Right hindlimb (tissue), 1 donor: ENCODE results near the gene SLC44A1.
"Not testable (repeated sequence)": the region's sequence is repeated elsewhere in the genome, so short reads cannot be mapped to it uniquely, and the experiment has no call there.

Experiments used
- DNase-seq: peaks from one replicate; pipeline ENCODE4 v3.0.0-alpha.2; 2018

The SLC44A1 gene

DNA sequence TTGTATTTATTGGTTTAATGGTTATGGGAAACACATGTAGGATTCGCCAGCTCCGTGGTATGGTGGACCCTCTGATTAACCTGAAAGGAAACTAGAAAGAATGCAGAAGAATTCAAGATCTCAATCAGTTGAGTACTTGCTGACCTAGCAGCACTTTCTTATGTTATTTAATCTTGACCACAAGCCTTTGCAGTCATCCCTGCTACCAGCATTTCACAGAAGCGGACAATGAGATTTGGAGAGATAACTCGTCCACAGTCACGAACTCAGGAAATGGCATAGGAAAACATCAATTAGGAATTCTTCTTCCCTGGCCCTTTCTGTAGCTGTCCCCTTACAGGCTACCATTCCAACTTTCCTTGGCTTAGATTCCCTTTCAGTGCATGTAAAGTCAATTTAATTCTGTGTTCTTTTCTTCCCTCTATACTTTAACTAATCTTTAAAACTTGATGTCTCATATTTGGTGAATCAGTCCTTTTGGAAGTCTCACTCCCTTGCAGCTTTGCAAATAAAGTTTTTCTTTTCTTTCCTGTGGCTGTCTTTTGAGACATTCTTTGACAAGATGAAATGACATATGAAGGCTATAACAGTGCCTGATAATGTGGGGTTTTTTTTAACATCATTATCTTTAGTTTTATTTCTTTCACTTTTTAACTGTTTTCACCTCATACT is 1.3 kb upstream of the SLC44A1 start:
- no peak for DNase-seq

DNA sequence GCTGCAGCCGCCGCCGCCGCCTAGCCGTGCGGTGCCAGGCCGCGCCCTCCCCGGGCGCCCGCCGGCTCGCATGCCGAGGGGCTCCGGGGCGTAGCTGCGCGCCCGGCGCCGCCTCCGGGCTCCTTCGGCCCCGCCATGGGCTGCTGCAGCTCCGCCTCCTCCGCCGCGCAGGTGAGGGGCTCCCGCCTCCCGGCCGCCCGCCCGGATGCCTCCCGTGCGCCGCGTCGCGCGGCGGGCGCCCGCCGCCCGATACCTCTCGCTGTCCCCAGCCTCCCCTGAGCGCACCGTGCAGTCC is 230 bp downstream of the SLC44A1 start:
- no peak for DNase-seq

DNA sequence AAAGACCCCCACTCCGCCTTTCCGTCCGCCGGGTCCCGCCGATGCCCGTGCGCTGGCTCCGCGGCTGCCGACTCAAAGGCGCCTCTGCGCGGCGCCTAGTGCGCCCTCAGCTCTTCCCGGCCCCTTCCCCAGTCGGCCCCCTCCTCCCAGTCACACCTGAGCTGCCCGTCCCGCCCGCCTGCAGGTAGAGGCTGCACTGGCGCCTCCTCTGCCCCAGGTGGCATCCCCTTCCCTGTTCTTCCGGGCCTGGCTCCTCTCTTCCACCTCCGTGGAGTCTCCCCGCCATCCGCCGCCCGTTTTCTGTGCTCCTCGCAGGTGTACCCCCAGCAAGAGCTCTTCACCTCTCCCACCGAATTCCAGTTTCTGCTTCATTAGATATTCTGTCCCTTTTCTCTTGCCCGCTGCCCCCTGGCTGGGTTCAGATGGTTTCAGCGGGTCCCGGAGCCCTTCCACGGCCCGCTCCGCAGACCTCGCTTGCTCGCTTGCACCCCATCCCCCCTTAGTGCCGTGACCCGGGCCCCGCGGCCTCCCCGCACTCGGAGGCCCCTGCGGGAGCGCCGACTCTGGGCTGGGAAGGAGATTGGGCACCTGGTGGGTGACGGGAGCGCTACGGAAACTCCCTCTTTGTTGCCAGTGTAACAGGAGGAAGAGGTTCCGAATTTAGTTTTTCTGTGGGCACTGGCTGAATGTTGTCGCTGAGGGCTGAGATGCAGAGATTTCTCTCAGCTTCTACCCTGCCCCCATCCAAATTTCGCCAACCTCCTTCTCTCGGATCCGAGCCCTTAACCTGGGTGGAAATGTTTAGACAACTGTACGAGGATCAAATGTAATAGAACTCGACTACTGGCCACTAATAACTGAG is 809 bp downstream of the SLC44A1 start:
- peak; percentile 54 for DNase-seq

DNA sequence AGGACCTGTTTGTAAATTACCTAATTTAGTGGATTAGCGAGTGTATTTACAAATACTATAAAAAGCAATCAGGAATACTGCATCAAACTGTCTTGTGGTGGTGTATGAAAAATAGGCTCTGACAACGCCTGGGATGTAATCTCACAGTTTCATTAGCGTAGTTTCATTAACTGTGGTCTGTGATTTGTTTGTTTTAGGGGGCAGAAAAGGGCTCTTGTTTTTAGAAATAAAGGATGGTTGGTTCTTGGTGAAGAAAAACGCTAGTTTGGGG is 1.4 kb downstream of the SLC44A1 start:
- no peak for DNase-seq

DNA sequence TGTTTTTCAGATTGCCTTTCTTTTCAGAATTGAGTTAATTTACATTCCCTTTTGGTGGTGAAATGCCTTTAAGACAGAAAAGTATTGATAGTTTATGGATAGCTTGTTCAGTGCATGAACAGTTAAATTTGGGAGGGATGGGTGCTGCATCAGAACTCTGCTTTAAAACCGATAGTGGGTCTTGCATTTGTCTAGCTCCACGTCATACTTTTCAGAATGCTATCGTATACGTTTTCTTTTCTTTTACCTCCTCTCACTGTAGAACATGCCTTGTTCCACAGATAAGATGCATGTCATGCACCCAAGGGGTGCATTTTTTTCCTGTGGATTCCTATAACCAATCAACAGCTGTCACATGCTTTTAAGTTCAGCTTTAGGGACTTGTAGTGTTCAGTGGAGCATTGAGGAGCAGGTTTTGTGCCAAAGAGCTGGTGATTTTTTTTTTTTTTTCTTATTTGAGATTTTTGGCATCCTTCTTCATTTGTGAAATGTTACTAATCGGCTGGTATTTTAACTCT is 2.3 kb downstream of the SLC44A1 start:
- DNase-seq: no peak

DNA sequence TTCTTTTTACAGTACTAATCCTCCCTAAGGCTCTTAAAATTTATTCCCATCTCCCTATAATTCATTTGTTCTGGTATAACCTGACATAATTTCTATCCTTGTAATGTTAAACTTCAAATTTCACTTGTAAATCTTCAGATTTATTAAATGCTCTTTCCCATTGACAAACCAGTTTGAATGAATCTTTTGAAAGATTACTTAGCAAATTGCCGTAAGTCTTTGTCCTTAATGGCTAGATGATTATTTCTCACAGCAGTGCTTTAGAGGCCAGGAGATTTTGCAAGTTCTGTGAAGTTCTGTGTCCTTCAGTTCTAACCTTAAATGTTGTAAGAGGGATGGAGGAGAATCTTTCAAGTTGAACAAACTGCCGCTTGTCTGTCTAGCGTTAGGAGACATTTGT is 4.2 kb downstream of the SLC44A1 start:
- DNase-seq: no peak

DNA sequence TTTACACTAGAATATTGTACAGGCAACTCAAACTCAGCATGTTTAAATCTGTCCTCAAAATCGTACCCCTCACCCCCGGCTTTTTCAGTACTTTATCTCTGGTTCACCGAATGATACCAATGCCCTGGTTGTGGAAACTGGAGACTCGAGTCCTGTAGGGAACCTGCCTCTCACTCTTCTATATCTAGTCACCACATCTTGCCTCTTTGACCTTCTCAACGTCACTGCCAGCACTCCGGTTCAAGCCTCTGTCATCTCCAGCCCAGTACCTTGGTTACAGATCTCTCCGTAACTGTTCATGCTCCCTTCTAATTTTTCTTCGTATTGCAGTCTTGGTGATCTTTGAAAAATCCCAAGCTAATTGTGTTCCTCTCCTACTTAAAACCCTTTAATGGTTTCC is 6.7 kb downstream of the SLC44A1 start:
- DNase-seq: no peak

DNA sequence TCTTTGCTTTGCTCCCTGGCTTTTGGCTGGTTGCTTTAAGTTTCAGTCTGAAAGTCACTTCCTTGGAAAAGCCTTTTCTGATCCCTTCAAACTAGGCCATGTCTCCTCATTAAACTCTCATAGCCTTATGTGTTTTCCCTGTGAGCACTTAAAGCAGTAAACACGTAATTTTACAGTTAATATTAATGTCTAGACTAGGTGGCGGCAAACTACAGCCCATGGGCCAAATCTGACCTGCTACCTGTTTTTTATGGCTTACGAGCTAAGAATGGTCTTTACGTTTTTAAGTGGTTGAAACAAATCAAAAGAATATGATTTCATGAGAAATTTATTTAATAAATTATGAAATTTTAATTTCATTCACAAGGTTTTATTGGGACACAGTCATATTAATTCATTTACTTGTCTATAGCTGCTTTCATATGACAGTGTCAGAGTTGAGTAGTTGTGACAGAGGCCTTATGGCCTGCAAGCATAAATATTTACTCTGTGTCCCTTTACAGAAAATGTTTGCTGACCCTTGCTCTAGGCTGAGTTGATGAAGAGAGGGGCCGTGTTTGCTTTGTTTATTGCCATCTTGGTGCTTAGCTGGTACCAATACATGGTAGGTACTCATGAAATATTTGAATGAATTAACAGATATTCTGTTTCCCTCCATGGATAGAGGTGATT is 7.4 kb downstream of the SLC44A1 start:
- DNase-seq: no peak

DNA sequence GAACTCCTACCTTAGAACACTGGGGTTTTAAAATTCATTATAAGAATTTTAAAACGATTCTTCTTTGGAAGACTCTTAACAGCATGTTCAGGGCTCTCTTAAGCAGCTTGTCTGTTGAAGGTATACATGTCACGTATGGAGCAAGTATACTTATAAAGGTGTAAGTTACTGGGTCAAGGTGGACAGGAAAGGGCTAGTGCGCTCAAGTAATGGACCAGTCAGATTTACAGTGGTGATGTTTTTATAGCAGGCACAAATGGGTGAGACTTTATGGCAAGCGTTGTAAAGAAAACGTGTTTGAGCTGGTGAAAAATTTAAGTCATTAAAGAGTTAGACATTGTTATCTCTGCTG is 7.9 kb downstream of the SLC44A1 start:
- DNase-seq: no peak

DNA sequence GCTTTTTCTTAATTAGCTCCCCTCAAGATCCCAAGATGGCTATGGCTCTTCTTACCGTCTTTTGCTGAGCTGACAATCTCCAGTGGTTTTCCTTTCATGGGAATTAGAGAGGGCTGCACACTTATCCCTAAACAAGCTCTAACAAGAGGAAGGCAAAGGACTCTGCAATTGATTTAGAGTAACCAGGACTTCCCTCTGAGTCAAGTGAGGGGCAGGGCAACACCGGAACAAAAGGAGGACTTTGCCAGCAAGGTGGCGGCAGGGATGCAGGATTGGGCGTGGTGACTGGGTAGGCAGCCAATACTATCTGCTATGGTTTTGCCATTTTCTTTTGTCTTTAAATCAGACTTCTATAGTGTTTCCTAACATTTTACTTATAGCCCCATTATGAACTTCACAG is 9.8 kb downstream of the SLC44A1 start:
- no peak for DNase-seq

DNA sequence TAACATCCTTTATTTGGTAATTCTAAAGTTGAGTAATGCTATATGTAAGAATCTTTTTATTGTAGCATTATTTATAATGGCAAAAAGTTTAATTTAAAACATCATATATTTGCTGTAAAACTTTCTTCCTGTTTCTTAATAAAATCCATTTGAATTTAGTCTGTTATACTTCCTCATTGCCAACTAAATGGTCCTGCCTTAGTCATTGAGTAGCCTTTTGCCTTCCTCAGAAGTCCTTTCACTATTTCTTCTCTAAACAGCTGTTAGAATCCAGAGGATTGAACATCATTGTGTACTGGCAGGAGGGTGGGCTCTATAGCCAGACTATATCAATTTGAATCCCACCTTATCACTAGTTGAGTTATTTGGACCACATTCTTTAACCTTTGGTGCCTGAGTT is 11.0 kb downstream of the SLC44A1 start:
- no peak for DNase-seq

DNA sequence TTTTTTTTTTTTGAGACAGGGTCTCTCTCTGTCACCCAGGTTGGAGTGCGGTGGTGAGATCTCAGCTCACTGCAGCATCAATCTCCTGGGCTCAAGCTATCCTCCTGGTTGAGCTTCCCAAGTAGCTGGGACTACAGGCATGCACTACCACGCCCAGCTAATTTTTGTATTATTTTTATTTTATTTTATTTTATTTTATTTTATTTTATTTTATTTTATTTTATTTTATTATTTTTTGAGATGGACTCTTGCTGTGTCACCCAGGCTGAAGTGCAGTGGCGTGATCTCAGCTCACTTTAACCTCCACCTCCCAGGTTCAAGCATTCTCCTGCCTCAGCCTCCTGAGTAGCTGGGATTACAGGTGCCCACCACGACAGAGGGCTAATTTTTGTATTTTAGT is 12.1 kb downstream of the SLC44A1 start:
- DNase-seq: not testable (repeated sequence)

DNA sequence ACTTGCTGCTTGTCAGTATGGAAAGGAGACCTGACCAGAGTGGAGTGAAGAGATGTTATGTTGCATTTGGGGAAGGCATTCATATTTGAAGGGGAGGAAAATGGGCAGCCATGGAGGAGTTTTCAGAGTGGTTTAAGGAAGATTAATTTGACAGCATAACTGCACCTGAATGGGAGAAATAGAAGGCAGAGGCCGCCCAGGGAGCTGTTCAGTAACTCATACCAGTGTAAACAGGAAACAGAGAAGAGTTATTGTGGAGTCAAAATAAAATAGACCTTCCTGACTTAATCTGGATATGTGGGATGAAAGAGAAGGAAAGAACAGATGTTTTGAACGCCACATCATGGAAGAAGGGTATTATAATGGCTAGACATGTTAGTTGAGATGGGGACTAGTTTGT is 13.4 kb downstream of the SLC44A1 start:
- DNase-seq: no peak

DNA sequence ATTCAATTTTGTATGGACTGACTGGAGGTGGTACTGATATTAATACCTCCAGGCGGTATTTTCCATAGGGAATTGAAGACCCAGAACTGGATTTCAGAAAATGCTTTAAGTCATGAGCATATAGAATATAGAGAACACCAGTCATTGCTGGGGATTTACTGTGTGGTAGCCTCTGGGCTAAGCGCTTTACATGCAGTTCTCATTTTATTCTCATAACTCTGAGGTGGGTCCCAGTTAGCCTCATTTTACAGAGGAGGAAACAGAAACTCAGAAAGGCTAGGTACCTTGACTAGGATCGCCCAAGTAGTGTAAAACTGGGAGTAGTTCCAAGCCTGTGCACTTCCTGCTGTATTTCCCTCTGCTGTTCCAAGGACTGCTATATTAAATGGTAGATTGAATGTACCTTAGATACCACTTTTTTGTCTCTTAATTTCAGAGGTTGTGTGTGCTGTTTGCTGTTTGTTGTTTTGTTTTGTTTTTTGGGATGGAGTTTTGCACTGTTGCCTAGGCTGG is 13.8 kb downstream of the SLC44A1 start:
- DNase-seq: no peak

DNA sequence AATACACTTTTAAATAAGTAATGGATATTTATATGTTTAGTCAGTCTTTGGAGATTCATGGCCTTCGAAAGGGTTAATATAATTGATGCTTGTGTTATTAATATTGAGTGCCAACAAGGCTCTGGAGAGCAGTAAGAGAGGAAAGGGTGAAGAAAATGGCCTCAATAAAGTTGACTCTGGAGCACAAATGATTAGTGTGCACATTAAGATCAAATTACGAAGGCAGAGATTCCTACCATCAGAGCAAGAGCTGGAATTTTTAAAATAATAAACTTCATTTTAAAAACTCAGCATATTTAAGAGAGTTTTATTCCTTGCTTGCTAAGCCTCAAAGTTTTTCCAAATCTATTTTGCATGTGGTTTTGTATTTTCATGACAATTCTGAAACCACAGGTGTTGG is 14.8 kb downstream of the SLC44A1 start:
- no peak for DNase-seq

DNA sequence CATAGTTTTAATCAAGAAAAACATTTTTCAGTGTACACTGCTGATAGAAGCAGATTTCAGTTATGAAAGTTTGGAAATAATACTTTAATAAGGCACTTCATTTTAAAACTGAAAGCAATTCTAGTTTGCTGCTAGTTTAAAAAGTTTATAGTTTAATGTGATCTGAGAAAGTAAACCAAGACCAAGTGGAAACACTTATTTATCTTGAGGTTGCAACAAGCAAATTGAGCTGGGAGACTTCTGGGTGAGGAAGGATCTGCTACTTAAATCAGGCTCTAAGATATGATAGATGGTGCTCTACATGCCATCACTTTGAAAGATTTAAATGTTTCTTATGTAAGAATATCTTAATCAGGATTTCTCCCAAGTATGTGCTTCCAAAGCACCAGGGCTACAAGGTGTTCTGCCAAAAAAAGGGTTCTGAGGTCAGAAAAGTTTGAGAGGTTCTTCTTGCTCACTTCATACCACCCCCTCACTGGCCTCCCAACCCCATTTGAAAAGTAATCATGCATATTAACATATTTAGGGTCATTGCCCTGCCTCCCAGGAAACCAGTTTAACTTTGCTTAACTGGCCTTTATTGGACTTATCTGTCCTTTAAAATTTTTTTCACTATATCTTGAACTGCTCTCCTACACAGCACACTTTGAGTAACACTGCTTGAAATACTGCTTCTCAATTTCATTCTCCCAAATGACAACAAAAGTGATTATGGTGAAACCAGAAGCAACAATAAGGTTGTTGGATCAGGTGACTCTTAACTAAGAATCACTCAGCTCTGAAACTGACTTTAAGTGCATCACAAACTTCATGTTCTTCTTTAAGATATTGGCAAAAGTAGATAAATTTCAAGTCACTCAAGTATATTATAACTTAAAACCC is 15.5 kb downstream of the SLC44A1 start:
- no peak for DNase-seq

DNA sequence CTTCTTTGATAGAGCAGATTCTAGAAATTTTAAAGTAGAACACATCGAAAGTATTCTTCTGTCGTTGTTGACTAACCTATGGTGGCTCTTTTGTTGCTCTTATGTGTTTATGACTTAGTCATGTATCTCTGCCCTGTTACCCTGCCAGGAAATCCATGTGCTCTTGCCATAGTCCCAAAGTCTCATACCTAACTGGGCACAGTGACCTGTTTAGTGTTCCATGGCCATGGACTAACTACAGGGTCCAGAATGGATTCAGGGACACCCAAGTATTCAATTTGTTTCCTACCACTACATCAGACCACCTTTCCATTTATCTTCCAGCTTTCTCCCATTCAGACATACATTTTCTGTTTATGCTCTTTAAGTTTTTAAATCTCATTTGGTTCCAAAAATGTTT is 18.0 kb downstream of the SLC44A1 start:
- no peak for DNase-seq

DNA sequence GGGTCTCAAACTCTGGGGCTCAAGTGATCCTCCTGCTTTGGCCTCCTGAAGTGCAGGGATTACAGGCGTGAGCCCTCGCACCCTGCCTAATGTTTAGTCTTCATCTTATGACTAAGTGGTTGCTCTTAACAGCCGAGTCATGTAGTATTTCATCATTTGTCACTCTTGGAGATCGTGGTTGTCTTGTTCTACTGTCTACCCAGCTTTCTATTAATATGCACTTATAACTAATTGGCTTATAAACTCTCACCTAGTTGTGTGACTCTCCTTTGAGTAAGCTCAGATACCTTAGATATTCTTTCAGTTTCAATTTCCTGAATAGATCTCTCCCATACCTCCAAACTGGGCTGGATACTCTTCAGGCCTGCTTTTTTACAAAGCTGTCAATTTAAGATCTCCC is 19.9 kb downstream of the SLC44A1 start:
- DNase-seq: no peak

DNA sequence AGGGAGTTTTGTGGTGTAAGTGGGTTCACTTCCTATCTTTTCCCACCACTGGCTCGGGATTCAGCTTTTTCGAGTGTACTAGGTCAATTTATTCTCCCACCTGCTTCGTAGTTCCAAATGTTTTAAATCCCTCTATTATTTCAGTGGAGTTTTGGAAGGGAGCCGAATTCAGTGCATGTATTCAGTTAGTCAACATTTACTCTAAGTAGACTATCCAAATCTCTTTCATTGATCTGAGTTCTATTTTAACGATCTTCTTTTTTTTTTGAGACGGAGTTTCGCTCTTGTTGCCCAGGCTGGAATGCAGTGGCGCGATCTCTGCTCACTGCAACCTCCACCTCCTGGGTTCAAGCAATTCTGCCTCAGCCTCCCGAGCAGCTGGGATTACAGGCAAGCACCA is 23.8 kb downstream of the SLC44A1 start:
- DNase-seq: not testable (repeated sequence)

DNA sequence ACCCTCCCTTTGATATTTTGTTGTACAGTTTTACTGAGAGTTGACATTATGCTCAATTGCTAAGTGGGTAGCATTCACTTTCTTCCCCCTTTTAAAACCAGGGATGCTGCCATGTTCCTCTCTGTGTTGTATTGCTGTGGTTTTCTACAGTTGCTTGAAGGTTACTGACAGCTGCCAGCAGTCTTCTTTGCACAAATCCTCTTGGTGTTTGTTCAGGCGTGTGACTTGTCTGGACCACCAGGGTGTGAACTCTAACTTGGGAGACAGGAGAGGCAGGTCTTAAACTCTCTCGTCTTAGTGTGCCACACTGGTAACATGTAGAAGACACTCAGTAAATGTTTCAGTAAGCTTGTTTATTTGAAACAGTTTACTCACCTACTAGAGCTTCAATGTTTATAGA is 25.1 kb downstream of the SLC44A1 start:
- DNase-seq: no peak

DNA sequence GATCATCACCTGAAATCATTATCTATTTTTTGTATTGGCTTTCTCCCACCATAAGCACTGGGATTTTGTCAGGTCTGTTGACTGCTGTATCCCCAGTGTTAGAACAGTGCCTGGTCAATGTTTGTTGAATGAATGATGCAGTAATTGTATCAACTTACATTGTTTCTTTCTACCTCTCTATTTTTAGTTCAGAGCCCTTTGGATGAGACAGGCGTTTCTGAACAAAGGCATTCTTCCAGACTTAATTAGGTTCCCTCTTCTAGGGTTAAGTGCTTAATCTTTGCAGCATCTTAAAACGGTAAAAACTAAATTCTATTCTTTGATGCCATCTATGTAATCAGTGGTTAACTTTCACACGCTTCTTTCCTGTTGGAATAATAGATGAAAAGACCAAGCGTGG is 26.3 kb downstream of the SLC44A1 start:
- DNase-seq: no peak

DNA sequence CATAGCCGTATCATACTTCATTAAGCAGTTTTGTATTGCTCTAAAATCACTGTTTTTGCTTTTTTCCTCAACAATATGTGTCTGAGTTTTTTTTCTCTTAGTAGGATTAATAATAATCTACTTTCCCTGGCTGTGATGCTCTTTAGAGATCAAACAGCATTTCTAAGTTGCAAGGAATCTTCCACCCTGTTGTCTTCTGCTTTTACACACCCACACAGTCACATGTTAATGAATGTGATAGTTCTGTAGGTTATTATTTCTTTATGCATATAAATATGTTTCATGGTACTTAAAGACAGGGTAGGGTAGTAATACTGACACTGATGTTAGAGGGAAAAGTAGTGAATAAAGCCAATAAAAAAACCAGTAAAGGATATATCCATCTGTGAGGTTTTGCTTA is 29.3 kb downstream of the SLC44A1 start:
- no peak for DNase-seq

DNA sequence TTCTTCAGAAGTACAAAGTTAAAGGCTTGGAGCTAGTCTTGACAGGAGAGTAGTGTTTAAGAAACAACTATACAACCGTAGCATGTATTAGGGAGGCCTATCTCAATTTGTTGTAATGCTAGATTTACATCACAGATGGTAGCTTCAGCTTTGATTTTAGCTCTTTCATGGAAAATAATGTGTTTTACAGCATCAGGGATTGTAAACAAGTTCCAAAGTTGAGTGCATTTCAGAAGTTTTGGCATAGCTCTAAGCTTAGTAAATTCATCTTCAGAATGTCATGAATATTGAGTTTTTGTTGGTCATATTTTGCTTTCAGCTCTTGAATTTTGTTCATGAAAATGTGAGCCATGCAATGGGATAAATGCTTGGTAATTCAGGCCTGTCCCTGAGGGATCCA is 30.7 kb downstream of the SLC44A1 start:
- DNase-seq: no peak
